HepG2 (cell line): ENCODE data around the gene USP35. TPM values are rescaled to one million over a fixed set of nuclear protein-coding genes. Genes with fewer than 3 reads are reported as not detected.

ENCODE experiments used
- BRD4 ChIP-seq: sonication (generic); formaldehyde crosslinking; IDR thresholded peaks from 2 replicates; pipeline ENCODE4 v1.4.0; 2020; ENCODE audit warnings: missing genetic modification reagents
- BRF2 ChIP-seq: sonication (generic); formaldehyde crosslinking; IDR thresholded peaks from 2 replicates; pipeline ENCODE4 v1.8.1; 2022; ENCODE audit warnings: mild to moderate bottlenecking, missing genetic modification reagents
- FOXA3 ChIP-seq: IDR thresholded peaks from 2 replicates; pipeline ENCODE4 v1.6.1; 2016; ENCODE audit warnings: missing genetic modification reagents, missing compliant biosample characterization
- GPN1 ChIP-seq: sonication (generic); formaldehyde crosslinking; IDR thresholded peaks from 2 replicates; pipeline ENCODE4 v1.5.1; 2020; ENCODE audit warnings: missing genetic modification reagents, borderline replicate concordance
- GTF3A ChIP-seq: sonication (generic); formaldehyde crosslinking; conservative IDR thresholded peaks from 2 replicates; pipeline ENCODE4 v1.4.0; 2020; ENCODE audit warnings: mild to moderate bottlenecking, missing genetic modification reagents
- HOXA7 ChIP-seq: sonication (generic); formaldehyde crosslinking; IDR thresholded peaks from 2 replicates; pipeline ENCODE4 v1.8.1; 2022; ENCODE audit warnings: mild to moderate bottlenecking, missing genetic modification reagents, moderate library complexity
- KLF11 ChIP-seq: IDR thresholded peaks from 2 replicates; pipeline ENCODE4 v1.6.1; 2016; ENCODE audit warnings: missing compliant biosample characterization
- MED13 ChIP-seq: sonication (generic); formaldehyde crosslinking; IDR thresholded peaks from 2 replicates; pipeline ENCODE4 v1.5.0; 2020; ENCODE audit warnings: missing genetic modification reagents
- NFE2 ChIP-seq: sonication (generic); formaldehyde crosslinking; IDR thresholded peaks from 2 replicates; pipeline ENCODE4 v1.4.0; 2020; ENCODE audit warnings: missing genetic modification reagents
- NFYB ChIP-seq: sonication (generic); formaldehyde crosslinking; IDR thresholded peaks from 2 replicates; pipeline ENCODE4 v1.4.0; 2020; ENCODE audit warnings: missing genetic modification reagents
- PBX3 ChIP-seq: sonication (generic); formaldehyde crosslinking; IDR thresholded peaks from 2 replicates; pipeline ENCODE4 v1.8.1; 2023; ENCODE audit warnings: missing genetic modification reagents, inconsistent platforms, borderline replicate concordance
- THYN1 ChIP-seq: sonication (generic); formaldehyde crosslinking; IDR thresholded peaks from 2 replicates; pipeline ENCODE4 v1.8.1; 2023; ENCODE audit warnings: low read depth, mild to moderate bottlenecking, moderate library complexity, missing genetic modification reagents, borderline replicate concordance
- TRIM24 ChIP-seq: sonication (generic); formaldehyde crosslinking; IDR thresholded peaks from 2 replicates; pipeline ENCODE4 v1.8.0; 2022; ENCODE audit warnings: mild to moderate bottlenecking, missing genetic modification reagents
- ZNF33B ChIP-seq: sonication (generic); formaldehyde crosslinking; IDR thresholded peaks from 2 replicates; pipeline ENCODE4 v1.5.1; 2020; ENCODE audit warnings: mild to moderate bottlenecking, missing genetic modification reagents
- ZNF569 ChIP-seq: sonication (generic); formaldehyde crosslinking; IDR thresholded peaks from 2 replicates; pipeline ENCODE4 v1.5.0; 2020; ENCODE audit warnings: mild to moderate bottlenecking, missing genetic modification reagents, moderate library complexity, borderline replicate concordance
- ZNF704 ChIP-seq: sonication (generic); formaldehyde crosslinking; IDR thresholded peaks from 2 replicates; pipeline ENCODE4 v1.8.1; 2023; ENCODE audit warnings: mild to moderate bottlenecking, inconsistent platforms, moderate library complexity, missing genetic modification reagents, borderline replicate concordance
- ZNF768 ChIP-seq: sonication (generic); formaldehyde crosslinking; IDR thresholded peaks from 2 replicates; pipeline ENCODE4 v1.4.0; 2020; ENCODE audit warnings: missing genetic modification reagents
- ZSCAN22 ChIP-seq: sonication (generic); formaldehyde crosslinking; IDR thresholded peaks from 2 replicates; pipeline ENCODE4 v1.4.0; 2020; ENCODE audit warnings: mild to moderate bottlenecking, missing genetic modification reagents
- ZSCAN29 ChIP-seq: sonication (generic); formaldehyde crosslinking; conservative IDR thresholded peaks from 2 replicates; pipeline ENCODE4 v1.4.0; 2020; ENCODE audit warnings: mild to moderate bottlenecking, missing genetic modification reagents
- ZSCAN30 ChIP-seq: sonication (generic); formaldehyde crosslinking; IDR thresholded peaks from 2 replicates; pipeline ENCODE4 v1.5.0; 2020; ENCODE audit warnings: mild to moderate bottlenecking, missing genetic modification reagents
- polyA plus RNA-seq, 8 experiments: library from polyadenylated mRNA; depleted of rRNA in 3 of 8; stranded (reverse) in 7 of 8; unstranded in 1 of 8; fragments of >200 nt; fragmentation: Illumina TruSeq in 4 of 8; extraction: Trizol in 4 of 8; gene quantifications; 2 replicates each; pipeline versions ENCODE4 v1.2.1 to v1.2.3, GENCODE V29; 2011 to 2016; ENCODE audit warnings: low read depth in 4 of 8, missing spikeins in 1 of 8, mixed read lengths in 1 of 8; ENCODE audit not compliant: insufficient read depth in 1 of 8
- total RNA-seq, 5 experiments: library from RNA; depleted of rRNA; stranded (reverse); fragments of >200 nt; fragmentation: Illumina TruSeq; extraction: Trizol; gene quantifications; 2 replicates each; pipeline ENCODE4 v1.2.3, GENCODE V29; 2016; ENCODE audit warnings: low read depth in 1 of 5
- TF ChIP-seq, protein P1 (sequence below): sonication (generic); formaldehyde crosslinking; IDR thresholded peaks from 2 replicates; pipeline ENCODE4 v1.5.0; 2020; ENCODE audit warnings: mild to moderate bottlenecking, missing genetic modification reagents, moderate library complexity
- TF ChIP-seq, protein P2 (sequence below): sonication (generic); formaldehyde crosslinking; IDR thresholded peaks from 2 replicates; pipeline ENCODE4 v1.4.0; 2020; ENCODE audit warnings: missing genetic modification reagents
- TF ChIP-seq, protein P3 (sequence below): sonication (generic); formaldehyde crosslinking; IDR thresholded peaks from 2 replicates; pipeline ENCODE4 v1.5.1; 2020; ENCODE audit warnings: missing genetic modification reagents, mild to moderate bottlenecking, borderline replicate concordance

Gene USP35
- total and polyA plus RNA-seq, 2 of the 13 experiments (the other 11 are each of a cell fraction or from before 2014, with no cell fraction given), result 4.6 to 7.7 TPM

DNA sequence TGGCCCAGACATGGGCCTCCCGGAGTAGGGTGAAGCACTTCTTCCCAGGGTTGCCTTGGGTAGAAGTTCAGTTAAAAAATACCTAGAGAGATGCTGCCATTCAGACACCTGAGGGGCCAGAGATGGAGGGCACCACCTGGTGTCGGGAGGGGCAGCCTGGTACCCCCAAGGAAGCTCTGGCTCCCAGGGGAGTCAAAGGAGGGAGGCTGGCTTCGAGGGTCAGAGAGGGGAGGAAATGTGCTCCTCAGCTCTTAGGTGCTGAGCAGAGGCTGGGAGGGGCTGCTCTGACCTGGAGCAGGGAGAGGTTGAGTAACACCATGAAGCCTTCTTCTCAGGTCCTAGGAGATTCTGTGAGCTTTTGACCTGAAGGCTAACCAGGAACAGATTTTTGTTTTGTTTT, 1.1 kb downstream of the USP35 start (continued):
- TF ChIP-seq FOXA3 (CRISPR knock-in tag) (no peak), ZNF33B (CRISPR knock-in tag) (no peak), GPN1 (CRISPR knock-in tag) (no peak), PBX3 (CRISPR knock-in tag) (no peak), ZSCAN29 (0 out of 2 replicates have a peak, but pooled peaks have one; percentile 32), ZNF704 (CRISPR knock-in tag) (no peak), NFYB (CRISPR knock-in tag) (no peak), MED13 (CRISPR knock-in tag) (no peak), HOXA7 (no peak), BRD4 (CRISPR knock-in tag) (no peak), TRIM24 (CRISPR knock-in tag) (no peak), GTF3A (CRISPR knock-in tag) (0 out of 2 replicates have a peak, but pooled peaks have one; percentile 76), ZNF569 (CRISPR knock-in tag) (no peak), ZSCAN30 (CRISPR knock-in tag) (no peak), KLF11 (CRISPR knock-in tag) (no peak), NFE2 (CRISPR knock-in tag) (no peak), BRF2 (CRISPR knock-in tag) (no peak), THYN1 (no peak), ZNF768 (CRISPR knock-in tag) (no peak), ZSCAN22 (CRISPR knock-in tag) (peak; percentile 93)
- TF ChIP-seq, protein P1, sequence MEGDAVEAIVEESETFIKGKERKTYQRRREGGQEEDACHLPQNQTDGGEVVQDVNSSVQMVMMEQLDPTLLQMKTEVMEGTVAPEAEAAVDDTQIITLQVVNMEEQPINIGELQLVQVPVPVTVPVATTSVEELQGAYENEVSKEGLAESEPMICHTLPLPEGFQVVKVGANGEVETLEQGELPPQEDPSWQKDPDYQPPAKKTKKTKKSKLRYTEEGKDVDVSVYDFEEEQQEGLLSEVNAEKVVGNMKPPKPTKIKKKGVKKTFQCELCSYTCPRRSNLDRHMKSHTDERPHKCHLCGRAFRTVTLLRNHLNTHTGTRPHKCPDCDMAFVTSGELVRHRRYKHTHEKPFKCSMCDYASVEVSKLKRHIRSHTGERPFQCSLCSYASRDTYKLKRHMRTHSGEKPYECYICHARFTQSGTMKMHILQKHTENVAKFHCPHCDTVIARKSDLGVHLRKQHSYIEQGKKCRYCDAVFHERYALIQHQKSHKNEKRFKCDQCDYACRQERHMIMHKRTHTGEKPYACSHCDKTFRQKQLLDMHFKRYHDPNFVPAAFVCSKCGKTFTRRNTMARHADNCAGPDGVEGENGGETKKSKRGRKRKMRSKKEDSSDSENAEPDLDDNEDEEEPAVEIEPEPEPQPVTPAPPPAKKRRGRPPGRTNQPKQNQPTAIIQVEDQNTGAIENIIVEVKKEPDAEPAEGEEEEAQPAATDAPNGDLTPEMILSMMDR (CRISPR knock-in tag), result peak; percentile 26
- TF ChIP-seq, protein P2, sequence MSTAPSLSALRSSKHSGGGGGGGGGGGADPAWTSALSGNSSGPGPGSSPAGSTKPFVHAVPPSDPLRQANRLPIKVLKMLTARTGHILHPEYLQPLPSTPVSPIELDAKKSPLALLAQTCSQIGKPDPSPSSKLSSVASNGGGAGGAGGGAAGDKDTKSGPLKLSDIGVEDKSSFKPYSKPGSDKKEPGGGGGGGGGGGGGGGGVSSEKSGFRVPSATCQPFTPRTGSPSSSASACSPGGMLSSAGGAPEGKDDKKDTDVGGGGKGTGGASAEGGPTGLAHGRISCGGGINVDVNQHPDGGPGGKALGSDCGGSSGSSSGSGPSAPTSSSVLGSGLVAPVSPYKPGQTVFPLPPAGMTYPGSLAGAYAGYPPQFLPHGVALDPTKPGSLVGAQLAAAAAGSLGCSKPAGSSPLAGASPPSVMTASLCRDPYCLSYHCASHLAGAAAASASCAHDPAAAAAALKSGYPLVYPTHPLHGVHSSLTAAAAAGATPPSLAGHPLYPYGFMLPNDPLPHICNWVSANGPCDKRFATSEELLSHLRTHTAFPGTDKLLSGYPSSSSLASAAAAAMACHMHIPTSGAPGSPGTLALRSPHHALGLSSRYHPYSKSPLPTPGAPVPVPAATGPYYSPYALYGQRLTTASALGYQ (CRISPR knock-in tag), result no peak
- TF ChIP-seq, protein P3, sequence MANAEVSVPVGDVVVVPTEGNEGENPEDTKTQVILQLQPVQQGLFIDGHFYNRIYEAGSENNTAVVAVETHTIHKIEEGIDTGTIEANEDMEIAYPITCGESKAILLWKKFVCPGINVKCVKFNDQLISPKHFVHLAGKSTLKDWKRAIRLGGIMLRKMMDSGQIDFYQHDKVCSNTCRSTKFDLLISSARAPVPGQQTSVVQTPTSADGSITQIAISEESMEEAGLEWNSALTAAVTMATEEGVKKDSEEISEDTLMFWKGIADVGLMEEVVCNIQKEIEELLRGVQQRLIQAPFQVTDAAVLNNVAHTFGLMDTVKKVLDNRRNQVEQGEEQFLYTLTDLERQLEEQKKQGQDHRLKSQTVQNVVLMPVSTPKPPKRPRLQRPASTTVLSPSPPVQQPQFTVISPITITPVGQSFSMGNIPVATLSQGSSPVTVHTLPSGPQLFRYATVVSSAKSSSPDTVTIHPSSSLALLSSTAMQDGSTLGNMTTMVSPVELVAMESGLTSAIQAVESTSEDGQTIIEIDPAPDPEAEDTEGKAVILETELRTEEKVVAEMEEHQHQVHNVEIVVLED, result no peak
